Measurements from ENCODE around the gene WNT9A. TPM values are rescaled to one million over a fixed set of nuclear protein-coding genes. Genes with fewer than 3 reads are reported as not detected.
"Not testable (repeated sequence)": the region's sequence is repeated elsewhere in the genome, so short reads cannot be mapped to it uniquely, and the experiment has no call there.

The WNT9A gene
- total RNA-seq, 2 donors from 2014 or later = 1.2 to 7.9 TPM

DNA sequence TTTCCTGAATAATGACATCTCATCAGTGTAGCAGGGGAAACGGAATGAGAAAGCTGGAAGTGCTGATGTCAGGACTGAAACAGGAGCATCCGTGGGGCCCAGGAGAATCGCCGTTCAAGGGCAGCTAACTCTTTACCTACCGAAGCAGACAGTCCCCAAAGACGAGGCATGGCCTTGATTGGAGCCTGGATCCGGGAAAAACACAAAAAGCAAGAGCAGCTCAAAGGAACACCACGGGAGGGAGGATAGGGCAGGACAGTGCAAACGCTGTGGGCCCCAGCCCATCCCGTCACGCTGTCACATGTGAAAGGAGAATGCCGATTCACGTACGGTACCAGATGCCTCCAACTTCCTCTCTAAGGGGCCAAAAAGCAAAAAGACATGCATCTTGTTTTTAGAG lies 34.9 kb downstream of the WNT9A start:
- Histone ChIP-seq H3K4me1 (ENCODE audit: control insufficient read depth in 1 of 2, low read depth in 2 of 2) (no peaks in the 10 kb centered on the region), H3K4me3 (no peak overlapping the region), H3K36me3 (no peaks in the 10 kb centered on the region), H3K9me3 (no peaks in the 10 kb centered on the region), H3K27me3 (replicated peaks; ENCODE audit: insufficient read depth) (no peaks in the 10 kb centered on the region), H3K27ac (no peak overlapping the region)
- no peak for TF ChIP-seq CTCF (IDR thresholded peaks at IDR 0.05)
- DNase-seq (ENCODE audit: low spot score) (no peak), ATAC-seq (ENCODE audit: insufficient number of reproducible peaks, low FRiP score, low read depth) (no peak)

DNA sequence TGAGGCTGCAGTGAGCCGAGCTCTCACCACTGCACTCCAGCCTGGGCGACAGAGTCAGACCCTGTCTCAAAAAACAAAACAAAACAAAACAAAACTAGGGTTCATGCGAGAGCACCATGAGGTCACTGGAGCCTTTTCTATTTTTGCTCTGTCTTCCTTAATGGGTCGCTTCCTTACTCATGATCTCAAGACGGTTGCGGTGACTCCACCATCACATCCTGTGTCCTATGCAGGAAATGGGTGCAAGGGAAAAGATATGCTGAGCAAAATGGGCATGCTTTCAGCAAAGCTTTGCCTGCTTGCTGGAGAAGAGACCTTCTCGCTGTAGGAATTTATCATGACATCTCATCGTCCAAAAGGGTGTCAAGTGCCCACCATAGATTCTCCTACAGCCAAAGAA lies 36.4 kb downstream of the WNT9A start:
- no peak for DNase-seq (ENCODE audit: low spot score)
- TF ChIP-seq CTCF (IDR thresholded peaks at IDR 0.05) = no peak
- no peaks in the 10 kb centered on the region for H3K4me1 ChIP-seq (ENCODE audit: control insufficient read depth in 1 of 2, low read depth in 2 of 2)
- H3K4me3 ChIP-seq = no peak overlapping the region
- ATAC-seq (ENCODE audit: insufficient number of reproducible peaks, low FRiP score, low read depth) = no peak
- H3K27ac ChIP-seq = no peak overlapping the region
- H3K27me3 ChIP-seq (replicated peaks; ENCODE audit: insufficient read depth) = no peaks in the 10 kb centered on the region
- H3K9me3 ChIP-seq = no peaks in the 10 kb centered on the region
- H3K36me3 ChIP-seq = no peaks in the 10 kb centered on the region

DNA sequence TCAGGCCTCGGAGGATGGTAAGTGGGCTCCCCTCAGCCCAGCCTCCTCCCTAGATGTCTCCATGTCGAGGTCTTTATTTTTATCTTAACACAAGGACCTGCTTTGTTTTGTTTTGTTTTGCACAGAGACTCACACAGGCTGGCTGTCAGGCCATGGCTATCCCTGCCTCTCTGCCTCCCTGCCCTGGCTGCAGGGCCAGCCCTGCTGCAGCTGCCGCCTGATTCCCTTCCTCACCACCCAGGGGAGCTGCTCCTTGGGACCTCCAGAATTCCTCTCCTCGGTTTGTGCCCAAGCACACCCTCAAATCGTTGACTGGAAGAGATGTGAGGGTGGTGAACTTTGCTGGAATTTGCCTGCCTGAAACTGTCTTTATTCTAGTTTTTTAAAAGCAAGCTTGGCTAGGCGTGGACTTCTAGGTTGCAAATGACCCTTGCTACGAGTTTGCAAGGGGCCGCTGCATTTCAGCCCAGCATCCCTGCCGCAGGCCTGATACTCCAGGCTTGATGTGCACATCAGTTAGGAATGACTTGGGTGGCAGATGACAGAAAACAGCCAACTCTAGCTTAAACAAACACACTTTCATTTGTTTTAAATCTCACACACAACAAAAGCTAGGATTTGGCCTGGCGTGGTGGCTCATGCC lies 37.1 kb downstream of the WNT9A start:
- no peak for ATAC-seq (ENCODE audit: insufficient number of reproducible peaks, low FRiP score, low read depth)
- Histone ChIP-seq H3K27ac (no peak overlapping the region), H3K27me3 (replicated peaks; ENCODE audit: insufficient read depth) (no peaks in the 10 kb centered on the region)

GRCh38 chr1:227909923-227910328 lies 37.8 kb downstream of the WNT9A start:
- not testable (repeated sequence) for H3K4me1 ChIP-seq (ENCODE audit: control insufficient read depth in 1 of 2, low read depth in 2 of 2); DNase-seq (ENCODE audit: low spot score); H3K27me3 ChIP-seq (replicated peaks; ENCODE audit: insufficient read depth); H3K27ac ChIP-seq; H3K4me3 ChIP-seq; ATAC-seq (ENCODE audit: insufficient number of reproducible peaks, low FRiP score, low read depth); H3K36me3 ChIP-seq; H3K9me3 ChIP-seq

More for the DNA sequence above, 37.1 kb downstream of the WNT9A start:
- no peaks in the 10 kb centered on the region for H3K4me1 ChIP-seq (ENCODE audit: control insufficient read depth in 1 of 2, low read depth in 2 of 2)
- no peak overlapping the region for H3K4me3 ChIP-seq
- no peaks in the 10 kb centered on the region for H3K36me3 ChIP-seq
- no peaks in the 10 kb centered on the region for H3K9me3 ChIP-seq
- no peak for TF ChIP-seq CTCF (IDR thresholded peaks at IDR 0.05)
- no peak for DNase-seq (ENCODE audit: low spot score)

- Histone ChIP-seq H3K36me3 (no peaks in the 10 kb centered on the region), H3K27ac (no peak overlapping the region), H3K4me1 (ENCODE audit: control insufficient read depth in 1 of 2, low read depth in 2 of 2) (no peaks in the 10 kb centered on the region), H3K4me3 (no peak overlapping the region), H3K27me3 (replicated peaks; ENCODE audit: insufficient read depth) (no peaks in the 10 kb centered on the region), H3K9me3 (no peaks in the 10 kb centered on the region)
- DNase-seq (ENCODE audit: low spot score) (no peak), ATAC-seq (ENCODE audit: insufficient number of reproducible peaks, low FRiP score, low read depth) (no peak)
- no peak for TF ChIP-seq CTCF (IDR thresholded peaks at IDR 0.05)
Observed at GRCh38 chr1:227909188-227909587, 38.5 kb downstream of the WNT9A start.

GRCh38 chr1:227908359-227908758 lies 39.4 kb downstream of the WNT9A start:
- ATAC-seq (ENCODE audit: insufficient number of reproducible peaks, low FRiP score, low read depth) (no peak), DNase-seq (ENCODE audit: low spot score) (no peak)
- Histone ChIP-seq H3K9me3 (no peaks in the 10 kb centered on the region), H3K36me3 (no peaks in the 10 kb centered on the region), H3K27ac (no peak overlapping the region), H3K27me3 (replicated peaks; ENCODE audit: insufficient read depth) (no peaks in the 10 kb centered on the region), H3K4me3 (no peak overlapping the region), H3K4me1 (ENCODE audit: control insufficient read depth in 1 of 2, low read depth in 2 of 2) (no peaks in the 10 kb centered on the region)
- no peak for TF ChIP-seq CTCF (IDR thresholded peaks at IDR 0.05)
